ENCODE data around the gene PSMC4.

Gene PSMC4

DNA sequence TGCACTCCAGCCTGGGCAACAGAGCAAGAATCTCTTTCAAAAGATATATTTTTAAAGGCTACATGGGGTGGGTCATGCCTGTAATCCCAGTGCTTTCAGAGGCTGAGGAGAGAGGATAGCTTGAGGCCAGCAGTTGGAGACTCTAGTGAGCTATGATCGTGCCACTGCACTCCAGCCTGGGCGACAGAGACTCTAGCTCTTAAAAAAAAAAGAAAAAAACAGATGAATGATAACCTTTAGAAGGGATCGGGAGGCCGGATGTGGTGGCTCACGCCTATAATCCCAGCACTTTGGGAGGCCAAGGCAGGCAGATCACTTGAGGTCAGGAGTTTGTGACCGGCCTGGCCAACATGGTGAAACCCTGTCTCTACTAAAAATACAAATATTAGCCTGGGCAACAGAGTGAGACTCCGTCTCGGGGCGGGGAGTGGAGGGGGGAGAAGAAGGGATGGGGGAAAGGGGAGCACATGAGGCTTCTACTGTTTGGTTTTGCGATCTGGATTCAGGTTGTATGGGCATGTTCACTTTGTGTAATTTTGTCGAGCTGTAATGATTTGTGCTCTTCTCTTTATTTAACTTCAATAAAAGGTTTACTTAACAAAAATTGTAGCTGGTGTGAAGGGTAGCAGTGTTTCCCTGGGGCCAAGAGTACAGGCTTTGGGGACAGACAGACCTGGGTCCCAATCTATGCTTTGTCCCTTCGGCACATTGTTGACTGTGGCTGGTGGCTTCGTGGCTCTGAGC, 1.1 kb upstream of the PSMC4 start:
- H3K27me3 ChIP-seq (ENCODE audit: insufficient read depth, low read length), result no peaks in the 10 kb centered on the region
- H3K36me3 ChIP-seq (ENCODE audit: insufficient read depth, low read depth, low read length), result peaks cover 28% of the 10 kb centered on the region
- peak overlapping the region; percentile 81 for H3K4me3 ChIP-seq (ENCODE audit: low read length)
- peak overlapping the region; percentile 95 for H3K9ac ChIP-seq (ENCODE audit: low read depth, low read length)
- H3K4me1 ChIP-seq (ENCODE audit: insufficient read depth, low read length), result 0 out of 2 replicates have a peak, but pooled peaks cover 3% of the 10 kb centered on the region
- H3K9me3 ChIP-seq (ENCODE audit: insufficient read depth, low read depth, low read length), result no peaks in the 10 kb centered on the region
- no peak overlapping the region for H3K27ac ChIP-seq (ENCODE audit: low read length)

GRCh38 chr19:39970425-39970674, 615 bp upstream of the PSMC4 start:
- H3K36me3 ChIP-seq (ENCODE audit: insufficient read depth, low read depth, low read length), result peaks cover 33% of the 10 kb centered on the region
- H3K4me1 ChIP-seq (ENCODE audit: insufficient read depth, low read length), result 0 out of 2 replicates have a peak, but pooled peaks cover 3% of the 10 kb centered on the region
- H3K27me3 ChIP-seq (ENCODE audit: insufficient read depth, low read length), result no peaks in the 10 kb centered on the region
- peak overlapping the region; percentile 33 for H3K27ac ChIP-seq (ENCODE audit: low read length)
- no peaks in the 10 kb centered on the region for H3K9me3 ChIP-seq (ENCODE audit: insufficient read depth, low read depth, low read length)
- peak overlapping the region; percentile 81 for H3K4me3 ChIP-seq (ENCODE audit: low read length)
- peak overlapping the region; percentile 95 for H3K9ac ChIP-seq (ENCODE audit: low read depth, low read length)

DNA sequence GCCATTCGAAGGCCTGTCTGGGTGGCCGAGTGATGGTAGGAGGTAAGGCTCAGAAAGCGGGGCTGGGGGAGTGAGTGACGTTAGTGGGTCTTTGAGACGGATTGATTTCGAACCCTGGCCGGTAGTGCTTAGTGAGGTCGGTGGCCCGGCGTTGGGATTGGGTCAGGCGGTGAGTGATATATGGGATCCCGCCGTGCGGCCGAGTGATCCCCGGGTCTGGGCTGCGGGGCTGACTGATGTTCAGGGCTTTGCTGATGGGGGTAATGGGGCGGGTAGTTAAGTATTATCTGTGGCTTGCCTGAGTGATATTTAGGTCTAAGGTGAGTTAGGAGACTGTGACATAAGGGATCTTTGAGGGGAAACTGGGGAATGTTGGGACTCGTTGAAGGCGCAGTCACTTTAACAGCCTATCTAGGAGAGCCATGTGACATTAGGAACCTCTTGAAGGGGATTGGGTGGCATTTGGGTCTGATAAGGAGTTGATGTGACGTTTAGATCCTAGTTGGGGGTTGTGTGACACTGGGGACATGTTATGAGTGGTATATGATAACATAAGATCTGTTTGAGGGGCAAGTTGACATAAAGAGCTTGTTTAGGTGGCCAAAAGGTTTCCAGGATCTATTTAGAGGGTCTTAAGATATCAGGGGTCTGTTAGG, 543 bp downstream of the PSMC4 start:
- 0 out of 2 replicates have a peak, but pooled peaks cover 3% of the 10 kb centered on the region for H3K4me1 ChIP-seq (ENCODE audit: insufficient read depth, low read length)
- H3K36me3 ChIP-seq (ENCODE audit: insufficient read depth, low read depth, low read length), result peaks cover 38% of the 10 kb centered on the region
- H3K9ac ChIP-seq (ENCODE audit: low read depth, low read length), result peak overlapping the region; percentile 90
- H3K4me3 ChIP-seq (ENCODE audit: low read length), result peak overlapping the region; percentile 81
- no peaks in the 10 kb centered on the region for H3K9me3 ChIP-seq (ENCODE audit: insufficient read depth, low read depth, low read length)
- H3K27me3 ChIP-seq (ENCODE audit: insufficient read depth, low read length), result no peaks in the 10 kb centered on the region
- H3K27ac ChIP-seq (ENCODE audit: low read length), result peak overlapping the region; percentile 35

DNA sequence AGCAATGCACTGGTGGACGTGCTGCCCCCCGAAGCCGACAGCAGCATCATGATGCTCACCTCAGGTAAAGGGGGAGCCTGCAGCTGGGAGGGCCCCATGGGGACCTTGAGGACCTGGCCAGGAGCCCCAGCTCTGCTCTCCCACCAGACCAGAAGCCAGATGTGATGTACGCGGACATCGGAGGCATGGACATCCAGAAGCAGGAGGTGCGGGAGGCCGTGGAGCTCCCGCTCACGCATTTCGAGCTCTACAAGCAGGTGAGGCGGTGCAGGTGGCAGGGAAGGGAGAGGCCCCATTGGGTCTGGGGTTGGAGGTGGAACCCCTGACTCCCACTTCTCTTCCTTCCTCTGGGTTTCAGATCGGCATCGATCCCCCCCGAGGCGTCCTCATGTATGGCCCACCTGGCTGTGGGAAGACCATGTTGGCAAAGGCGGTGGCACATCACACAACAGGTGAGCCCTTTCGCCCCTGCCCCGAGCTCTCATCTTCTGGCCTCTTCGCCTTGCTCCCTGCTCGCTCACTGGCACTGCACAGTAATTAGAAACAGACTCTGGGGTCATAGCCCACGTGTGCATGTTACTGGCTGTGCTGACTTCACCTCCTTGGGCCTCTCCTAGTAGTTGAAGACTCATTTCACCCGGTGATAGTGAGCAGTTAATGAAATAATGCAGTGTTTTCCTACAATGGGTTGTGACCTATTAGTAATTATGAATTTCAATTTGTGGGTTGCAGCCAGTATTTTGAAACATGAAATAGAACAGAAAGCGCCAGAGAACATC, 3.6 kb downstream of the PSMC4 start:
- Histone ChIP-seq H3K9ac (ENCODE audit: low read depth, low read length) (no peak overlapping the region), H3K36me3 (ENCODE audit: insufficient read depth, low read depth, low read length) (peaks cover 67% of the 10 kb centered on the region), H3K4me1 (ENCODE audit: insufficient read depth, low read length) (0 out of 2 replicates have a peak, but pooled peaks cover 3% of the 10 kb centered on the region), H3K4me3 (ENCODE audit: low read length) (no peak overlapping the region), H3K27ac (ENCODE audit: low read length) (no peak overlapping the region), H3K27me3 (ENCODE audit: insufficient read depth, low read length) (no peaks in the 10 kb centered on the region), H3K9me3 (ENCODE audit: insufficient read depth, low read depth, low read length) (no peaks in the 10 kb centered on the region)

DNA sequence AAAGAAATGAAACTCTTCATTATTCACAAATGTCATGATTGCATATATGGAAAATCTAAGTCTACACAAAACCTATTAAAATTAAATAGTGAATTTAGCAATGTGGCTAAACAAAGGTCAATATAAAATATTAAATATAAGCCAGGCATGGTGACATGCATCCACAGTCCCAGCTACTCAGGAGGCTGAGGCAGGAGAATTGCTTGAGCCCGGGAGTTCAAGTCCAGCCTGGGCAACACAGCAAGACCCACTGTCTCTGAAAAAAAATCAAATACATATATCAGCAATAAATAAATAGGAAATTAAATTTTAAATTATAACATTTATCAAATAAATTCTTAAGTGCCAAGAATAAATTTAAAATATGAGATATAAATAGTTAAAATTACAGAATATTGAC, 11.9 kb downstream of the PSMC4 start:
- Histone ChIP-seq H3K9ac (ENCODE audit: low read depth, low read length) (no peak overlapping the region), H3K27ac (ENCODE audit: low read length) (no peak overlapping the region), H3K27me3 (ENCODE audit: insufficient read depth, low read length) (no peaks in the 10 kb centered on the region), H3K9me3 (ENCODE audit: insufficient read depth, low read depth, low read length) (peaks cover 25% of the 10 kb centered on the region), H3K36me3 (ENCODE audit: insufficient read depth, low read depth, low read length) (peaks cover 60% of the 10 kb centered on the region), H3K4me3 (ENCODE audit: low read length) (no peak overlapping the region), H3K4me1 (ENCODE audit: insufficient read depth, low read length) (no peaks in the 10 kb centered on the region)

DNA sequence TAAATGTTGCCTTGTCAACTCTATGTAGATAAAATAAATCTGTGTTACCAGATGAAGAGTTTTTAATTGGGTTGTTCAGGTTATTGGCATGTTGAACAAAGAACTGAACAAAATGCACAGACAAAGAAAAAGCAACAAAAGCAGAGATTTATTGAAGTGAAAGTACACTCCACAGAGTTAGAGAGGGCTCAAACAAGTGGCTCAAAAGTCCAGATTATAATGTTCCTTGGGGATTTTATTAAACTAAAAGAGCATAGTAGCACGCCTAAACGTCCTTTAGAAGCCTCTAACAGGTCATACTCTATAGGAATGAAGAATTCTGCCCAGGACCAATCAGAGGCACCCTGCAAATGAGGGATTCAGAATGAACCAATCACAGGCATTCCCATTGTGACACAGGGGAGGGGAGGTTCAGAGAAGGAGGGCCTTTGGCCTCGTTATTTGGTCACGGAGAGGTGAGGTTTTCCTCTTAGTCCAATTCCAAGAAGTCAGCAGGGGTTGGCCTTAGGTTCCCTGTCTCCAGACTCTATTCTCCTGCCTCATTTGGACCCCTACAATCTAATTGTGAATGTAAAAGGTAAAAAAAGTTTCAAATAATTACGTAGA, 12.8 kb downstream of the PSMC4 start:
- Histone ChIP-seq H3K36me3 (ENCODE audit: insufficient read depth, low read depth, low read length) (peaks cover 51% of the 10 kb centered on the region), H3K4me1 (ENCODE audit: insufficient read depth, low read length) (no peaks in the 10 kb centered on the region), H3K4me3 (ENCODE audit: low read length) (no peak overlapping the region), H3K9ac (ENCODE audit: low read depth, low read length) (no peak overlapping the region), H3K9me3 (ENCODE audit: insufficient read depth, low read depth, low read length) (peaks cover 25% of the 10 kb centered on the region), H3K27ac (ENCODE audit: low read length) (no peak overlapping the region), H3K27me3 (ENCODE audit: insufficient read depth, low read length) (no peaks in the 10 kb centered on the region)

- no peak overlapping the region for H3K9ac ChIP-seq (ENCODE audit: low read depth, low read length)
- H3K27ac ChIP-seq (ENCODE audit: low read length), result no peak overlapping the region
- H3K9me3 ChIP-seq (ENCODE audit: insufficient read depth, low read depth, low read length), result peaks cover 25% of the 10 kb centered on the region
- H3K27me3 ChIP-seq (ENCODE audit: insufficient read depth, low read length), result no peaks in the 10 kb centered on the region
- peaks cover 22% of the 10 kb centered on the region for H3K36me3 ChIP-seq (ENCODE audit: insufficient read depth, low read depth, low read length)
- no peak overlapping the region for H3K4me3 ChIP-seq (ENCODE audit: low read length)
- H3K4me1 ChIP-seq (ENCODE audit: insufficient read depth, low read length), result no peaks in the 10 kb centered on the region
Observed at GRCh38 chr19:39986643-39987042, 15.7 kb downstream of the PSMC4 start.

- Histone ChIP-seq H3K27me3 (ENCODE audit: insufficient read depth, low read length) (no peaks in the 10 kb centered on the region), H3K9ac (ENCODE audit: low read depth, low read length) (no peak overlapping the region), H3K9me3 (ENCODE audit: insufficient read depth, low read depth, low read length) (peaks cover 25% of the 10 kb centered on the region), H3K27ac (ENCODE audit: low read length) (no peak overlapping the region), H3K4me3 (ENCODE audit: low read length) (no peak overlapping the region), H3K36me3 (ENCODE audit: insufficient read depth, low read depth, low read length) (peaks cover 18% of the 10 kb centered on the region), H3K4me1 (ENCODE audit: insufficient read depth, low read length) (no peaks in the 10 kb centered on the region)
Observed at GRCh38 chr19:39987167-39987566, 16.2 kb downstream of the PSMC4 start.

DNA sequence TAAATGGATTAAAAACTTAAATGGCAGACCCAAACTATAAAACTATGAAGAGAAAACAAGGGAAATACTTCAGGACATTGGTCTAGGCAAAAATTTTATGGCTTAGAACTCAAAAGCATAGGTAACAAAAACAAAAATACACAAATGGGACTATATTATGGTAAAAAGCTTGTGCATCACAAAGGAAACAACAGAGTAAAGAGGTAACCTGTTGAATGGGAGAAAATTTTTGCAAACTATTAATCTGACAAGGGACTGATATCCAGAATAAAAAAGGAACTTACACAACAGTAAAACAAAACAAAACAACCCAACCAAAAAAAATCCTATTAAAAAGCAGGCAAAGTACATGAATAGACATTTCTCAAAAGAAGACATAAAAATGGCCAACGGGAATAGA, 16.6 kb downstream of the PSMC4 start:
- peaks cover 25% of the 10 kb centered on the region for H3K9me3 ChIP-seq (ENCODE audit: insufficient read depth, low read depth, low read length)
- H3K27me3 ChIP-seq (ENCODE audit: insufficient read depth, low read length), result no peaks in the 10 kb centered on the region
- no peak overlapping the region for H3K27ac ChIP-seq (ENCODE audit: low read length)
- H3K4me3 ChIP-seq (ENCODE audit: low read length), result no peak overlapping the region
- H3K36me3 ChIP-seq (ENCODE audit: insufficient read depth, low read depth, low read length), result peaks cover 14% of the 10 kb centered on the region
- H3K4me1 ChIP-seq (ENCODE audit: insufficient read depth, low read length), result no peaks in the 10 kb centered on the region
- no peak overlapping the region for H3K9ac ChIP-seq (ENCODE audit: low read depth, low read length)

DNA sequence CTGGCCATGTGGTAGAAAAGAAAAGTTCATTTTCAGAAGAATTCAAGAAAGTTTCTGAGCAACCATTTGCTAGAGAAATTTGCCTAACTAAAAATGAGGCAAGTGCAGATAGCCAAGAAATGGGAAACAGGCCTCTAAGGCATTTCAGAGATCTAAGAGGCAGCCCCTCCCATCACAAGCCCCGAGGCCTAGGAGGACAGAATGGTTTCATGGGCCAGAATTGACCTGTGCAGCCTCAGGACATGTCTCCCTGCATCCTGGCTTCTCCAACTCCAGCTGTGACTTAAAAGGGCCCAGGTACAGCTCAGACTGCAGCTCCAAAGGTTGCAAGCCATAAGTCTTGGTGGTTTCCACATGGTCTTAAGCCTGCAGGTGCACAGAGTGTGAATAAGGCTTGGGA, 22.6 kb downstream of the PSMC4 start:
- no peaks in the 10 kb centered on the region for H3K36me3 ChIP-seq (ENCODE audit: insufficient read depth, low read depth, low read length)
- H3K4me1 ChIP-seq (ENCODE audit: insufficient read depth, low read length), result no peaks in the 10 kb centered on the region
- no peak overlapping the region for H3K9ac ChIP-seq (ENCODE audit: low read depth, low read length)
- no peak overlapping the region for H3K27ac ChIP-seq (ENCODE audit: low read length)
- peaks cover 18% of the 10 kb centered on the region for H3K9me3 ChIP-seq (ENCODE audit: insufficient read depth, low read depth, low read length)
- H3K4me3 ChIP-seq (ENCODE audit: low read length), result no peak overlapping the region
- H3K27me3 ChIP-seq (ENCODE audit: insufficient read depth, low read length), result no peaks in the 10 kb centered on the region

DNA sequence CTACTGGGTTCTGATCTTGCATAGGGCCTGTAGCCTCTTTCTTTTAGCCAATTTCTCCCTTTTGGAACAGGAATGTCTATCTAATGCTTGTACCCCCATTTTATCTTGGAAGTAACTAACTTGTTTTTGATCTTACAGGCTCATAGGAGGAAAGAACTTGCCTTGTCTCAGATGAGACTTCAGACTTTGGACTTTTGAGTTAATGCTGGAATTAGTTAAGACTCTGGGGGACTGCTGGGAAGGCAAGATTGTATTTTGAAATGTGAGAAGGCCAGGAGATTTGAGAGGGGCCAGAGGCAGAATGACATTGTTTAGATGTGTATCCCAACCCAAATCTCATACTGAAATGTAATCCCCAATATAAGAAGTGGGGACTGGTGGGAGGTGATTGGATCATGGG, 23.4 kb downstream of the PSMC4 start:
- Histone ChIP-seq H3K36me3 (ENCODE audit: insufficient read depth, low read depth, low read length) (no peaks in the 10 kb centered on the region), H3K4me1 (ENCODE audit: insufficient read depth, low read length) (no peaks in the 10 kb centered on the region), H3K9me3 (ENCODE audit: insufficient read depth, low read depth, low read length) (peaks cover 18% of the 10 kb centered on the region), H3K27me3 (ENCODE audit: insufficient read depth, low read length) (no peaks in the 10 kb centered on the region), H3K27ac (ENCODE audit: low read length) (no peak overlapping the region), H3K9ac (ENCODE audit: low read depth, low read length) (no peak overlapping the region), H3K4me3 (ENCODE audit: low read length) (no peak overlapping the region)

All from iPS-20b (cell line).